Lower leg skin (tissue), 4 donors: Measurements from ENCODE around the gene BTD. TPM values are rescaled to one million over a fixed set of nuclear protein-coding genes. Genes with fewer than 3 reads are reported as not detected.

Experiments
- DNase-seq, 2 donors: peaks; one replicate each; pipeline ENCODE4 v3.0.0-alpha.2; 2019; ENCODE audit warnings: low spot score in 2 of 2
- H3K4me3 ChIP-seq: fragments of 200-600 bp; sonication (generic); 2 replicates; pipeline ENCODE4 v1.5.1; 2017; ENCODE audit warnings: mild to moderate bottlenecking, low read depth; ENCODE audit not compliant: poor library complexity, severe bottlenecking
- CTCF ChIP-seq, 3 donors: fragments of 450-650 bp; IDR thresholded peaks; one replicate each; pipeline ENCODE4 v1.5.1; 2016; ENCODE audit warnings: antibody characterized with exemption in 3 of 3, mild to moderate bottlenecking in 3 of 3, moderate library complexity in 2 of 3
- POLR2A ChIP-seq, 2 donors: fragments of 450-650 bp; IDR thresholded peaks; one replicate each; pipeline ENCODE4 v1.6.1; 2016 to 2017; ENCODE audit warnings: antibody characterized with exemption in 2 of 2, mild to moderate bottlenecking in 1 of 2, moderate library complexity in 1 of 2
- WGBS, 2 donors: methylation state at CpG; one replicate each; pipeline ENCODE4 v1.1.5; 2018; 5-methylcytosine and 5-hydroxymethylcytosine counted together
- intact Hi-C: fragments of 100-400 bp; cut with DNase I; formaldehyde crosslinking; loops from one replicate; pipeline ENCODE4 v1.15.0; 2023; ENCODE audit warnings: low total_unique reads
- total RNA-seq, 4 donors: library from RNA; depleted of rRNA; stranded (reverse); fragments of >200 nt; gene quantifications; one replicate each; pipeline ENCODE4 v1.1.0, GENCODE V29; 2016

Gene BTD
- total RNA-seq, 4 donors from 2014 or later = 18.1 to 24.6 (median 21.4) TPM

- TF ChIP-seq CTCF (IDR thresholded peaks at IDR 0.05) = no peak
- TF ChIP-seq POLR2A (IDR thresholded peaks at IDR 0.05) = no peak
- DNase-seq = no peak
- intact Hi-C loops = no loop called here
- 37 to 45% methylated on average over 3 of the region's 3 CpGs for WGBS, 2 donors
- H3K4me3 ChIP-seq = no peak overlapping the region
These were observed 23.2 kb upstream of the BTD start for GRCh38 chr3:15578289-15578867.

GRCh38 chr3:15579051-15579450 is 22.5 kb upstream of the BTD start:
- H3K4me3 ChIP-seq = no peak overlapping the region
- no peak for DNase-seq
- intact Hi-C loops = no loop called here
- 32 to 48% methylated on average over 2 of the region's 2 CpGs for WGBS, 2 donors
- no peak for TF ChIP-seq POLR2A (IDR thresholded peaks at IDR 0.05)
- TF ChIP-seq CTCF (IDR thresholded peaks at IDR 0.05) = no peak

- DNase-seq = no peak
- 94 to 96% methylated on average over 3 of the region's 3 CpGs for WGBS, 2 donors
- no peak overlapping the region for H3K4me3 ChIP-seq
These were observed 19.8 kb upstream of the BTD start for GRCh38 chr3:15581471-15582394.

DNA sequence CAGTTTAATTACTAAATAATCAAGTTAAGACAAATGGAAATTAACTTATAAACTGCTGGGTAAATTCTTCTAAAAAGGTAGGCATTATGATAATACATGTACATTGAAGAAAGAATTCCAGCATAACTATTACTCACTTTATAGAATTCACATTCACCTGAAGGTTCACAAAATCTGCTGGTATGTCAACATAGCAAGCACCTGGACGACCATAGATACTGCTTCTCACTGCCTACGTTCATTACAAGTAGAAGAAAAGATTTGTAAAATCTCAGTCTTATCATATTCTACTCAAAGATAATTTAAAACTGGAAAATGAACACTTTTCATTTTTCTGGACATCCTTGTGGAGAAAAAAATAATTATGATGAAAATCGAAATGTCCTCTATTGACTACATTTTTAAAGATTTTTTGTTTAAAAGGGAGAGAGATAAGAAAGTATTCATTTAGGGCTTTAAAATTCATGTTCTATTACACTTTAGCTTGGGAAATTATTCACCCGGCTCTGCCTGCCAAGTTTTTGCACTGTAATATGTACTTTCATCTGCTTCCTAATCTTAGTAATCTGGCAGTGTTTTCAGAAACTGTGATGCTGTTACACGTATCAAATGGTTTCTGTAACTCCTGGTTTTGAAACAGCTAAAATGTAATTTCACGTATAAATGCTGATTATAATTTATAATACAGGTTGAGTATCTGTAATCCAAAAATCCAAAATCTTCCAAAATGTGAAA is 16.3 kb upstream of the BTD start:
- TF ChIP-seq CTCF (IDR thresholded peaks at IDR 0.05) (no peak), POLR2A (IDR thresholded peaks at IDR 0.05) (no peak)
- 61 to 71% methylated on average over 6 of the region's 6 CpGs for WGBS, 2 donors
- no peak overlapping the region for H3K4me3 ChIP-seq
- DNase-seq = no peak
- intact Hi-C loops = no loop called here

More at GRCh38 chr3:15581471-15582394, 19.8 kb upstream of the BTD start:
- TF ChIP-seq POLR2A (IDR thresholded peaks at IDR 0.05) = no peak
- no peak for TF ChIP-seq CTCF (IDR thresholded peaks at IDR 0.05)
- intact Hi-C loops = no loop called here

- no peak for DNase-seq
- TF ChIP-seq POLR2A (IDR thresholded peaks at IDR 0.05) (no peak), CTCF (IDR thresholded peaks at IDR 0.05) (no peak)
- intact Hi-C loops = no loop called here
- H3K4me3 ChIP-seq = no peak overlapping the region
- WGBS, 2 donors = 82 to 85% methylated on average over 3 of the region's 3 CpGs
These were observed 10.3 kb upstream of the BTD start for GRCh38 chr3:15591242-15591641.
